Erythroblast (primary cell): Measurements from ENCODE around the gene EIF4B.

Experiments used
- GATA1 ChIP-seq: IDR thresholded peaks from 2 replicates; pipeline ENCODE4 v1.6.1; 2011; ENCODE audit warnings: low read depth, mild to moderate bottlenecking, control low read depth, low read length, moderate library complexity
- POLR2A ChIP-seq: IDR thresholded peaks from 2 replicates; pipeline ENCODE4 v1.6.1; 2011; ENCODE audit warnings: mild to moderate bottlenecking, low read length

DNA sequence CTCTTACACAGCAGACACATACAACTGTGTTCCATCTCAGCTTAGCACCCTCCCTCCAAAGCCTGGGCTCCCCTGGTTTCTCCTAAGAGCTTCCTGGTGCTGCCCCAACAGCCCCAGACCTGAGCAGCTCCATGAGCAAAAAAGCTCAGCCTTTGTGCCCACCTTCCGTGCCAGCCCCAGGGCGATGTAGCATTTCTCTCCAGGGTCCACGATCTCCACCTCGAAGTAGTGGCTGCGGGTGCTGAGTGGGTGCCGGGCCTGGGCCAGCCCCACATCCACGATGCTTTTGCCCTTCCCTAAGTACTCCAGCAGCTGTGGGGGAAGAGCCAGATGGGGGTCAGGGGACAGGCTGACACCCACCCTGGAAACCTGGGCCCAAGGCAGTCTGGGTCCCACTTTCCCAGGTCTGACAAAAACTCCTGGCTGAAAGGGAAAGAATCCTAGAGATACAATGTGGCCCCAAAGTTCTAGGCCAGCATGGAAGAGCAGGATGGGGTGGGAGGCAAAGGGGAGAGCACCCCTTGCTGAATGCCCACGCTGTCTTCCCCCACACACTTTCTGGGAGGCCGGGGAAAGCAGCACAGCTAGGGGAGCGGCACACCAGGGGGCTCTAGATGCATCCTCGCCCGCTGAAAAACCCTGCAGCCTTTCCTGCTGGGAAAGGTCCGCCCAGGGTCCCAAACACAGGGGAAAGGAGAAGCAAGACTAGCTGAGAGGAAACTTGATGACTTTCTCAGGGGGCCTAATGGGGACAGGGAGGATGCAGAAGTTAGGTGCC, 61.9 kb downstream of the EIF4B start:
- TF ChIP-seq POLR2A (no peak), GATA1 (no peak)
